Panc1 (cell line): ENCODE results near the gene DEFB119. TPM values are rescaled to one million over a fixed set of nuclear protein-coding genes. Genes with fewer than 3 reads are reported as not detected.
"Not testable (repeated sequence)": the region's sequence is repeated elsewhere in the genome, so short reads cannot be mapped to it uniquely, and the experiment has no call there.

Source experiments
- ATAC-seq: fragments of 200-7000 bp; cut with Tn5 transposase; 2 replicates; pipeline ENCODE4 v1.9.1; 2020; ENCODE audit warnings: mild to moderate bottlenecking, moderate library complexity
- BruUV-seq: library from RNA; stranded (reverse); fragments of 400-500 nt; replicated peaks from 2 replicates; lab custom pipeline; 2021; lab: Mats Ljungman, UMichigan
- CTCF ChIA-PET: fragments of 300-600 bp; sonication (Branson Sonifier 250); formaldehyde crosslinking; loops from one replicate; lab custom pipeline; 2022; ENCODE audit warnings: antibody characterized with exemption; lab: Charles Lee
- POLR2A ChIA-PET: fragments of 300-600 bp; sonication (Branson Sonifier 250); formaldehyde crosslinking; loops from one replicate; lab custom pipeline; 2022; ENCODE audit warnings: antibody characterized with exemption; lab: Charles Lee
- DNase-seq: peaks from one replicate; pipeline ENCODE4 v3.0.0-alpha.2; 2010; ENCODE audit warnings: low read depth, low spot score
- H3K27ac ChIP-seq: 2 replicates; pipeline ENCODE4 v1.5.1; 2011; ENCODE audit warnings: mild to moderate bottlenecking, low read length, inconsistent platforms
- H3K27me3 ChIP-seq: fragments of 200-500 bp; sonication (Bioruptor generic); 2 replicates; pipeline ENCODE4 v1.6.0; 2014; ENCODE audit warnings: low read length, inconsistent platforms; ENCODE audit not compliant: control insufficient read depth, insufficient read depth
- H3K36me3 ChIP-seq: fragments of 200-500 bp; sonication (Bioruptor generic); 2 replicates; pipeline ENCODE4 v1.5.1; 2014; ENCODE audit warnings: inconsistent platforms, mild to moderate bottlenecking, low read length, moderate library complexity; ENCODE audit not compliant: control insufficient read depth, insufficient read depth
- H3K4me1 ChIP-seq: 2 replicates; pipeline ENCODE4 v1.5.1; 2011; ENCODE audit warnings: inconsistent platforms, mild to moderate bottlenecking, low read length, moderate library complexity; ENCODE audit not compliant: control insufficient read depth, insufficient read depth
- H3K4me3 ChIP-seq, 2 experiments: 2 replicates each; pipeline ENCODE4 v1.5.1; 2011 to 2012; ENCODE audit warnings: low read depth in 2 of 2, low read length in 2 of 2, mild to moderate bottlenecking in 2 of 2, inconsistent platforms in 1 of 2, moderate library complexity in 1 of 2
- H3K9me3 ChIP-seq: fragments of 200-500 bp; sonication (Bioruptor generic); 2 replicates; pipeline ENCODE4 v1.5.1; 2014; ENCODE audit warnings: low read depth, mild to moderate bottlenecking, inconsistent platforms, low read length, moderate library complexity; ENCODE audit not compliant: control insufficient read depth, insufficient read depth
- POLR2AphosphoS5 ChIP-seq: IDR thresholded peaks from 2 replicates; pipeline ENCODE4 v1.6.1; 2012; ENCODE audit warnings: mild to moderate bottlenecking, low read depth, low read length, moderate library complexity
- SIN3A ChIP-seq: IDR thresholded peaks from 2 replicates; pipeline ENCODE4 v1.6.1; 2012; ENCODE audit warnings: low read depth, mild to moderate bottlenecking, low read length, moderate library complexity, borderline replicate concordance; ENCODE audit not compliant: insufficient read depth
- TCF7L2 ChIP-seq: IDR thresholded peaks from 2 replicates; pipeline ENCODE4 v1.6.1; 2011; ENCODE audit warnings: mild to moderate bottlenecking, low read depth, low read length, inconsistent platforms
- in situ Hi-C: cut with HindIII; loops from 2 replicates; pipeline ENCODE4 v1.10.0; 2016; ENCODE audit warnings: low sequenced_read_pairs, low pct_unique_long_range_greater_than_20kb
- intact Hi-C: fragments of 100-400 bp; cut with micrococcal nuclease; formaldehyde crosslinking; loops from one replicate; pipeline ENCODE4 v1.10.0; 2022; ENCODE audit not compliant: unreplicated experiment
- total RNA-seq: library from RNA; stranded (reverse); gene quantifications from one replicate; pipeline ENCODE4 v1.2.1, GENCODE V29; 2021; ENCODE audit not compliant: unreplicated experiment
- TF ChIP-seq, protein P1 (sequence below): fragments of 450-650 bp; IDR thresholded peaks from 2 replicates; pipeline ENCODE4 v1.5.1; 2017; ENCODE audit warnings: mild to moderate bottlenecking
- TF ChIP-seq, protein P2 (sequence below), 2 experiments: IDR thresholded peaks; 2 replicates each; pipeline ENCODE4 v1.6.1; 2011 to 2012; ENCODE audit warnings: low read depth in 2 of 2, control low read depth in 1 of 2, low read length in 1 of 2, mild to moderate bottlenecking in 1 of 2, moderate library complexity in 1 of 2; ENCODE audit not compliant: insufficient read depth in 1 of 2

The DEFB119 gene
- total RNA-seq, 1 experiment from 2014 or later: not detected

DNA sequence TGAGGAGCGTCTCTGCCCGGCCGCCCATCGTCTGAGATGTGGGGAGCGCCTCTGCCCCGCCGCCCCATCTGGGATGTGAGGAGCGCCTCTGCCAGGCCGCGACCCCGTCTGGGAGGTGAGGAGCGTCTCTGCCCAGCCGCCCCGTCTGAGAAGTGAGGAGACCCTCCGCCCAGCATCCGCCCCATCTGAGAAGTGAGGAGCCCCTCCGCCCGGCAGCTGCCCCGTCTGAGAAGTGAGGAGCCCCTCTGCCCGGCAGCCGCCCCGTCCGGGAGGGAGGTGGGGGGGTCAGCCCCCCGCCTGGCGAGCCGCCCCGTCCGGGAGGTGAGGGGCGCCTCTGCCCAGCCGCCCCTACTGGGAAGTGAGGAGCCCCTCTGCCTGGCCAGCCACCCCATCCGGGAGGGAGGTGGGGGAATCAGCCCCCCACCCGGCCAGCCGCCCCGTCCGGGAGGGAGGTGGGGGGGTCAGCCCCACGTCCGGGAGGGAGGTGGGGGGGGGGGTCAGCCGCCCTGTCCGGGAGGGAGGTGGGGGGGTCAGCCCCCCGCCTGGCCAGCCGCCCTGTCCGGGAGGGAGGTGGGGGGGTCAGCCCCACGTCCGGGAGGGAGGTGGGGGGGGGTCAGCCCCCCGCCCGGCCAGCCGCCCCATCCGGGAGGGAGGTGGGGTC lies 36.6 kb upstream of the DEFB119 start:
- POLR2A ChIA-PET, ATAC-seq, H3K36me3 ChIP-seq, in situ Hi-C loops, H3K9me3 ChIP-seq, H3K4me3 ChIP-seq, H3K4me1 ChIP-seq, H3K27ac ChIP-seq, DNase-seq, intact Hi-C loops, BruUV-seq, CTCF ChIA-PET: not testable (repeated sequence)
- H3K27me3 ChIP-seq: peaks cover 16% of the 10 kb centered on the region

DNA sequence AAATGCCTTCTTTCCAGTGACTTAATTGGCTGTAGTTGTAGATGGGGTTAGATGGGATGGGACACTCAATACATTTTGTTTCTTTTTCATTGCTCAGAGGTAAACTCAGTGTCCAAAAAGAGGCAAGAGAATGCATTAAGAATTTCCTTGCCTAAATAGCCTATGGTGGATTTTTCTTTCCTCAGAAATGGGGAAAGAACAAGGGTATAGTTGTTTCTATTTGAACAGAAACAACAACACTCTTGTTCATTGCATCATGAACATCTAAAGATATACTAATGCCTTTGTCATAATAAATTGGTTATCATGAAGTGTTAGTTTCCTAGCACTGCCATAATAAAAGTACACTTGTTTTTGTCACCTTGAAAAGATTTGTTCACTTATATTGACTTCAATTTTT lies 35.4 kb upstream of the DEFB119 start:
- H3K27ac ChIP-seq: no peak overlapping the region
- in situ Hi-C loops: no loop called here
- no peak for DNase-seq
- TF ChIP-seq TCF7L2 (no peak), SIN3A (no peak)
- TF ChIP-seq, protein P1, sequence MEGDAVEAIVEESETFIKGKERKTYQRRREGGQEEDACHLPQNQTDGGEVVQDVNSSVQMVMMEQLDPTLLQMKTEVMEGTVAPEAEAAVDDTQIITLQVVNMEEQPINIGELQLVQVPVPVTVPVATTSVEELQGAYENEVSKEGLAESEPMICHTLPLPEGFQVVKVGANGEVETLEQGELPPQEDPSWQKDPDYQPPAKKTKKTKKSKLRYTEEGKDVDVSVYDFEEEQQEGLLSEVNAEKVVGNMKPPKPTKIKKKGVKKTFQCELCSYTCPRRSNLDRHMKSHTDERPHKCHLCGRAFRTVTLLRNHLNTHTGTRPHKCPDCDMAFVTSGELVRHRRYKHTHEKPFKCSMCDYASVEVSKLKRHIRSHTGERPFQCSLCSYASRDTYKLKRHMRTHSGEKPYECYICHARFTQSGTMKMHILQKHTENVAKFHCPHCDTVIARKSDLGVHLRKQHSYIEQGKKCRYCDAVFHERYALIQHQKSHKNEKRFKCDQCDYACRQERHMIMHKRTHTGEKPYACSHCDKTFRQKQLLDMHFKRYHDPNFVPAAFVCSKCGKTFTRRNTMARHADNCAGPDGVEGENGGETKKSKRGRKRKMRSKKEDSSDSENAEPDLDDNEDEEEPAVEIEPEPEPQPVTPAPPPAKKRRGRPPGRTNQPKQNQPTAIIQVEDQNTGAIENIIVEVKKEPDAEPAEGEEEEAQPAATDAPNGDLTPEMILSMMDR: no peak
- TF ChIP-seq, protein P2, sequence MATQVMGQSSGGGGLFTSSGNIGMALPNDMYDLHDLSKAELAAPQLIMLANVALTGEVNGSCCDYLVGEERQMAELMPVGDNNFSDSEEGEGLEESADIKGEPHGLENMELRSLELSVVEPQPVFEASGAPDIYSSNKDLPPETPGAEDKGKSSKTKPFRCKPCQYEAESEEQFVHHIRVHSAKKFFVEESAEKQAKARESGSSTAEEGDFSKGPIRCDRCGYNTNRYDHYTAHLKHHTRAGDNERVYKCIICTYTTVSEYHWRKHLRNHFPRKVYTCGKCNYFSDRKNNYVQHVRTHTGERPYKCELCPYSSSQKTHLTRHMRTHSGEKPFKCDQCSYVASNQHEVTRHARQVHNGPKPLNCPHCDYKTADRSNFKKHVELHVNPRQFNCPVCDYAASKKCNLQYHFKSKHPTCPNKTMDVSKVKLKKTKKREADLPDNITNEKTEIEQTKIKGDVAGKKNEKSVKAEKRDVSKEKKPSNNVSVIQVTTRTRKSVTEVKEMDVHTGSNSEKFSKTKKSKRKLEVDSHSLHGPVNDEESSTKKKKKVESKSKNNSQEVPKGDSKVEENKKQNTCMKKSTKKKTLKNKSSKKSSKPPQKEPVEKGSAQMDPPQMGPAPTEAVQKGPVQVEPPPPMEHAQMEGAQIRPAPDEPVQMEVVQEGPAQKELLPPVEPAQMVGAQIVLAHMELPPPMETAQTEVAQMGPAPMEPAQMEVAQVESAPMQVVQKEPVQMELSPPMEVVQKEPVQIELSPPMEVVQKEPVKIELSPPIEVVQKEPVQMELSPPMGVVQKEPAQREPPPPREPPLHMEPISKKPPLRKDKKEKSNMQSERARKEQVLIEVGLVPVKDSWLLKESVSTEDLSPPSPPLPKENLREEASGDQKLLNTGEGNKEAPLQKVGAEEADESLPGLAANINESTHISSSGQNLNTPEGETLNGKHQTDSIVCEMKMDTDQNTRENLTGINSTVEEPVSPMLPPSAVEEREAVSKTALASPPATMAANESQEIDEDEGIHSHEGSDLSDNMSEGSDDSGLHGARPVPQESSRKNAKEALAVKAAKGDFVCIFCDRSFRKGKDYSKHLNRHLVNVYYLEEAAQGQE (IDR thresholded peaks at IDR 0.05; ENCODE audit: insufficient read depth in 1 of 2, low read depth in 2 of 2, low read length in 1 of 2): no peak
- ChIA-PET CTCF (no interaction called here), POLR2A (no interaction called here)
- H3K36me3 ChIP-seq: no peaks in the 10 kb centered on the region
- no peak overlapping the region for H3K4me3 ChIP-seq
- H3K27me3 ChIP-seq: peaks cover 20% of the 10 kb centered on the region
- ATAC-seq: no peak
- H3K4me1 ChIP-seq: no peaks in the 10 kb centered on the region
- BruUV-seq: no TSS peak
- no peaks in the 10 kb centered on the region for H3K9me3 ChIP-seq
- intact Hi-C loops: no loop called here

DNA sequence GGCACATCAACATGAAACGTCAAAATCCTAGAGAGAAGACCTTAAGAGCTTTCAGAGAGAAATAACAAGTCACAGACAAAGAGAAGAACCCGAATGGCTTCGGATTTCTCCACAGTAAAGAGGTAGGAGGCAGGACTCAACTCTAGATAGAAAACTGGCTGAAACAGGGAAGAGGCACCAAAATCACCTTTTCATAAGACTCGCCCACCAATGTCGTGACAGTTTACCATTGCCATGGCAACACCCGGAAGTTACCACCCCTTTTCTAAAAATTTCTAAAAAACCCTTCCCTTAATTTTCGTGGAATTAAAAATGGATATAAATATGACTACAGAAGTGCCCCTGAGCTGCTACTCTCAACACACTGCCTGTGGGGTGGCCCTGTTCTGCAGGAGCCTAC lies 27.9 kb upstream of the DEFB119 start:
- Histone ChIP-seq H3K9me3 (no peaks in the 10 kb centered on the region), H3K36me3 (no peaks in the 10 kb centered on the region), H3K4me3 (no peak overlapping the region), H3K4me1 (no peaks in the 10 kb centered on the region), H3K27me3 (peaks cover 20% of the 10 kb centered on the region), H3K27ac (no peak overlapping the region)
- no TSS peak for BruUV-seq
- DNase-seq (no peak), ATAC-seq (no peak)
- in situ Hi-C loops (no loop called here), intact Hi-C loops (no loop called here)
- ChIA-PET CTCF (no interaction called here), POLR2A (no interaction called here)
- TF ChIP-seq, protein P1: no peak
- TF ChIP-seq SIN3A (no peak), POLR2AphosphoS5 (no peak), TCF7L2 (no peak)
- TF ChIP-seq, protein P2 (IDR thresholded peaks at IDR 0.05; ENCODE audit: insufficient read depth in 1 of 2, low read depth in 2 of 2, low read length in 1 of 2): no peak
